NCI-H2081 treated with DMSO at 0.1 percent for 48 hours (cell line): ENCODE measurements around the gene SNX2.

Experiments
- DNase-seq: peaks from one replicate; lab custom pipeline; 2025; lab: John Stamatoyannopoulos, UW

SNX2 gene

DNA sequence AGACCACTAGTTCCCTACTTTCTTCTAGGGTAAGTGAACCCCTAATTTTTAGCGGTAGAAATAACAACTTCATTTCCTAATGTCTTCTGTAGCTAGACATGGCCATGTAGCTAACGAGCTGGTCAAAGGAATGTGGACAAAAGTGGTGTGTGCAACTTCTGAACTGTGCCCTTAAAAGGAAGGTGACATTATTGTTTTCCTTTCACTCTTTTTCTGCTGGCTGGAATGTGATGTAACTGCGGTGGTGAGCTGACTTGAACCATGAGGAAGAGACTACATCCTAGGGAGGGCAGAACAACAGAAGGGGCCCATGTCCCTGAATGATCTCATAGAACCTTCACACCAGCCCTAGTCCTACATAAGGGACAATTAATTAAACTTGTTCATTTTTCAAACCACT, 1.3 kb upstream of the SNX2 start:
- DNase-seq, result no peak

DNA sequence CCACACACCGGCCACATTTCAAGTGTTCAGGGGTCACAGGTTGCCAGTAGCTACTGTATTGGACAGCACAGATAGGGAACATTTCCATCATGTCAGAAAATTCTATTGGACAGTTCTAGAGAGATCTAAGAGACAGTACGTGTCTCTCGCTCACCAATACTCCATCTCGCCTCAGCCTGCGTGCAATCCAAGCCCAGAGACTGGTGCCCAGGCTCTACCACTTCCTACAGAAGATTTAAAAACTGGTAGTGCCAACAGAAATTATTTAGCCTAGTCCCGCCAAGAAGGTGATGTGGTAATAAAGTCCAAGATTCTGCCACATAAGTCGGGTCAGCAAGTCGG, 390 bp upstream of the SNX2 start:
- no peak for DNase-seq

DNA sequence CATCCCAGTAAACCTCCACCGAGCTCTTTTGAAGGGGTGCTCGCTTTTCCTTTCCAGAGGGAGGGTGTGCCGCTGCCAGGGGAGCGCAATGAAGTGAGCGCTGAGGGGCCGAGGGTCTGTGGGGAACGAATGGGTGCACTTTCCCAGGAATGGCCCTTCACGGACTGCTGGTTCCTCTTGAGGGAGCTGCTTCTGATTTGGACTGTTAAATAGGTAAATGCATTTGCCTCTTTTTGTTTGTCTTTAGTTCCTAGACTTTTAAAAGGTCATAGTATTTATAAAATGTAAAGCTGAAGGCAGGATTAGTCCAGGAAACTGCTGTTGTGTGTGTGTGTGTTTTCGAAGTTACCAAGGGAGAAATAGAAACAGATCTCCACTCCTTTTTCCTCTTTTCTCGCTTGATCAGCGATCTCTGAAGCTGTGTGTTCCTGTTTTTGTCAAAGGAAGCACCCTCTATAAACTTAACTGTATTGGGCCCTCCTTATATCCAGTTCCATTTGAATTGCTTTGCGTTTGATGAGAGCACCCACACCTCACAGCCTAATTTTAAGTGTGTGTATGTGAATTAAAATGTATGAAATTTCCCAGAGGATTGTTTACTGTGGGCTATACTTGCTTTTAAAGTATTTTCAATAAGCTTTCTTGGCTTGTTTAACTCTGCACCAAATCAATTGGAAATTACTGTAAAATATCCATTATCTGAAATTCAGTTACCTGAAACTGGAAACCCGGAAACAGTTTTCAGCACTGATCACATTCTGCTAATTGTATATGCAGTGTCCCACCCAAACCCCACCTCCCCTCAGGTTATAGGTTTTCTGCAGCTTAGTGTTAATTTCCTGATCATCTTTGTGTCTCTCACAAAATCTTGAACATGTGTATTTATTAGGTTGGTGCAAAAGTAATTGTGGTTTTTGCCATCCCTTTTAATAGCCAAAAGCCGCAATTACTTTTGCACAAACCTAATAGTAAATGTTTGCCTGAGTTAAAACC, 966 bp downstream of the SNX2 start:
- DNase-seq, result no peak

DNA sequence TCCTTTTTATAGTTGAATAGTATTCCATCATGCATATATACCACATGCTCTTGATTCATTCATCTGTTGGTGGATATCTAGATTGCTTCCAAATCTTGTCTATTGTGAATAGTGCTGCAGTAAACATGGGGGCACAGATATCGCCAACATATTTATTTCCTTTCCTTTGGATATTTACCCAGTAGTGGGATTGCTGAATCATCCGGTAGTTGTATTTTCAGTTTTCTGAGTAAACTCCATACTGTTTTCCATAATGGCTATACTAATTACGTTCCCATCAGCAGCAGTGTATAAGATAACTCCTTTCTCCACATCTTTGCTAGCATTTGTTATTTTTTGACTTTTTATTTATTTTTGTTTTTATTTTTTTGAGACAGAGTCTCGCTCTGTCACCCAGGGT, 3.3 kb downstream of the SNX2 start:
- DNase-seq, result no peak

DNA sequence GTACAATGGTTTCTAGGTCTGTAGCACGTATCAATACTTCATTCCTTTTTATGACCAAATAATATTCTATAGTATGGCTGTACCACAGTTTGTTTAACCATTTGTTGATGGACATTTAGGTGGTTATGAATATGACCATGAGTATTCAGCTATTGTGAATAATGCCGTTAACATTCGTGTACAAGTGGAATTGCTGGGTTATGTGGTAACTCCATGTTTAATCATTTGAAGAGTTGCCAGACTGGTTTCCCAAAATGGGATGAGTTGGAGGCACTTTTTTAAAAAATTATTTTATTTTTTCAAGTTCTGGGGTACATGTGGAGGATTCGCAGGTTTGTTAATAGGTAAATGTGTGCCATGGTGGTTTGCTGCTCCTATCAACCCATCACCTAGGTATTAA, 4.6 kb downstream of the SNX2 start:
- no peak for DNase-seq

DNA sequence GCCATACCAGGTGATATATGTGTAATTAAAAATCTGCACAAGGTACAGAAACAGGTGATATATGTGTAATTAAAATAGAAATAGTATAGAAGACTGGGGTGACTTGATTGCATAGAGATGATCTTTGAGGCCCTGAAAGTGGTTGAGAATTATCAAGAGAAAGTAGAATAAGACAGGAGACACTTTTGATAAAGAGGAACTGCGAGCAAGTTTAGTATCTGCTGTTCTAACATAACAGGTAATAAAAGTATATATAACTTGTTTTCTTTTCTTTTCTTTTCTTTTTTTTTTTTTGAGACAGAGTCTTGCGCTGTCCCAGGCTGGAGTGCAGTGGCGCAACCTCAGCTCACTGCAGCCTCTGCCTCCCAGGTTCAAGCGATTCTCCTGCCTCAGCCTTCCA, 5.4 kb downstream of the SNX2 start:
- DNase-seq, result no peak

DNA sequence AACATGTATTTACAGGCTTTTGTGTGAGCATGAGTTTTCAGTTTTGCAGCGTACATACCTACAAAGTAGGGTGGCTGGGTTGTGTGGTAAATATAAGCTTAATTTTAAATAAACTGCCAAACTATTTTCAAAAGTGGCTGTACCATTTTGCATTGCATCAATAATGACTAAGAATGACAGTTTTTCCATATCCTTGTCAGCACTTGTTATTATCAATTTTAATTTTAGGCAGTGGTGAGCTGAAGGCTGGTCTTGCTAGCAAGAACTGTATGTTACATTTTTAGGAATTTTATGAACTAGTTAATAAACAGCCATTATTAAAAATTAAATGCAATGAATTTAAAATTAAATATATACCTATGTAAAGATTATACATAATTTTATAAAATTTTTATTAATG, 6.6 kb downstream of the SNX2 start:
- no peak for DNase-seq

DNA sequence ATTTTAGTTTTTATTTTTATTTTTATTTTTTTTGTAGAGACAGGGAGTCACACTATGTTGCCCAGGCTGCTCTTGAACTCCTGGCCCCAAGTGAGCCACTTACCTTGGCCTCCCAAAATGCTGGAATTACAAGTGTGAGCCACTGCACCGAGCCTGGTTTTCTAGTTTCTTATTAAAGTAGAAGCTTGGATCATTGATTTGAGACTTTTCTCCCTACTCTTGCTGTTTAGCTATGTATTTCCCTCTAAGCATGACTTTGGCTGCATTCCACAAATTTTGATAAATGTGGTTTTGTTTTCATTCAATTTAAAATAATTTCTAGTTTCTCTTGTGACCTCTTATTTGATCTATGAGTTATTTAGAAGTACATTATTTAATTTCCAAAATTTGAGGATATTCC, 10.4 kb downstream of the SNX2 start:
- no peak for DNase-seq

DNA sequence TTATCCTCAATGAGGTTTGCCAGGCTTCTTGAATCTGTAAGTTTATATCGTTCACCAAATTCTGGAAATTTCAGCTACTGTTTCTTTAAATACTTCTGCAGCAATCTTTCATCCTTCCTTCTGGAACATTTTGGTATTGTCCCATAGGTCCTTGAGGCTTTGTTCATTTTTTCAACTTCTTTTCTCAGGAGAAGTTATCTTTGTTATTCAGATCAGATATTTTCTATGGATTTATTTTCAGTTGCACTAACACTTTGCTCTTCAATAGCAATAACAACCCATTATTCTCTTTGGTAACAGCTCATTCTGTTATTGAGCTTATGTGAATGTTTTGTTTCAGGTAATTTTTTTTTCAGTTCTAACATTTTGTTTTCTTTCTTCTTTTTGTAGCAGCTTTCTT, 13.5 kb downstream of the SNX2 start:
- no peak for DNase-seq

DNA sequence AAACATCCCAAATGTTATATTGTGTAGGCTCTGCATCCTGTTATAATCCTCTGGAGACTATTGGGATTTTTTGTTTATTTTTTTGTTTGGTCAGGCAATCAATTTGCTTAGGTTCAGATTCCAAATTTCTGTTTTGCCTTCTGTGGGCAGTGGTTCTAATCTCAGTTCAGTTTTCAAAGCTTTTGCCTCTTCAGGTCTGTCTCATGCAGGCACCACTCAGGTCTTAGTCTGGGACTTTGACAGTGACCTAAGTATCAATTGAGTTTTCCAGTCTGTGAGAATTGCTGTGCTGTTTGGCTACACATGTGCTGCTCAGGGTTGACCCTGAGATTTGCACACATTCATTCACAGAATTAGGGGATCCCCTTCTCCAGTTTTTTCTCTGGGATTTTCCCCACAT, 14.1 kb downstream of the SNX2 start:
- DNase-seq, result no peak

DNA sequence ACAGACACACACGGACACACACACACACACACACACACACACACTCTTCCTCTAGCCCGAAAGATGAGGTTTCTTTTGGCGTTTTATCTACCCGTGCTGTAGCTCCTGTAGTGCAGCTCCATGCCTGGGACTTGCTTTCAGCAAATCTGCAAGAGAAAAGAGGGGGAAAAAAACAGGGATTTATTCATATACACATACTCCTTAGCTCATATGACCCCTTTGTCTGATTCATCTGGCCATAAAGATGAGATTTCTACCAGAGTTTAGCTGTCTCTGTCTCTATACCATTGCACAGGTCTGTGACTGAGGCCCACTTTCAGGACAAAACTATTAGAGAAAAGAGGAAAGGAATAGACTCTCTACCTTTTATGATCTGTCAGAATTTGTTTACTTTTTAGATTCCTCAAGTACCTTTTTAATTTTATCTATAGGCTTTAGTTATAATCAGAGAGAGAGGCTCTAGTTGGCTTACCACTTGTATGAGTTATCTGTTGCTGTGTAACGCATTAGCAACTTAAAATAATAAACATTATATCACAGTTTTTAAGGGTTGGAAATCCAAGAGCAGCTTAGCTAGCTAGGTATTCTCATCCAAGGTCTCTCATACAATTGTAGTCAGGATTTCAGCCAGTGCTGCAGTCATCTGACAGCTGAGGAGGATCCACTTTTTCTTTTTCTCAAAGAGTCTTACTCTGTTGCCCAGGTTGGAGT, 14.7 kb downstream of the SNX2 start:
- no peak for DNase-seq

DNA sequence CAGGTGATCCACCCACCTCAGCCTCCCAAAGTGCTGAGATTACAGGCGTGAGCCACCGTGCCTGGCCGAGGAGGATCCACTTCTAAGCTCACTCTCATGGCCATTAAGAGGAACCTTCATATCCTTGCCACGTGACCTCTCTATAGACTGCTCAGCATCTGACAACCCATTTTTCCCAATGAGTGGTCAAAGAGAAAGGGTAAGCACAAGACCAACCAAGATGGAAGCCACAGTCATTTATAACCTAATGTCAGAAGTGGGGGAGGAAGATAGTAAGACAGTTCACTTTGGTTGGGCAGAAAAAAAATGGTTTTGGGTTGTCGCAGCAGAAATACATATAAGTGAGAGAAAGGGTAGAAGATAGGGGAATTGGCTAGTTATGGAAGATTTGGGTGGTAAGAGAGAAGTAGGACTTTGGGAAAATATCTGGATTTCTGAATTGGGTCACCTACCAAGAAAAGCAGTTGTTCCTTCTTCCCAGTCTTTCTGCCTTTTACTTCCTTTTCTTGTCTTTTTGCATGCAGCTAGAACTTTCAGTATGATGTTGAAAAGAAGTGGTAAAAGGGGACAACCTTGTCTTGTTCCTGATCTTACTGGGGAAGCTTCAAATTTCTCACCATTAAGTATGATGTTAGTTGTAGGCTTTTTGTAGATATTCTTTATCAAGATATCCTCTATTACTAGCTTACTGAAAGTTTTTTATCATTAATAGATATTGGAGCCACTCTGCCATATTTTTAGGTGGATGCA, 15.6 kb downstream of the SNX2 start:
- no peak for DNase-seq

DNA sequence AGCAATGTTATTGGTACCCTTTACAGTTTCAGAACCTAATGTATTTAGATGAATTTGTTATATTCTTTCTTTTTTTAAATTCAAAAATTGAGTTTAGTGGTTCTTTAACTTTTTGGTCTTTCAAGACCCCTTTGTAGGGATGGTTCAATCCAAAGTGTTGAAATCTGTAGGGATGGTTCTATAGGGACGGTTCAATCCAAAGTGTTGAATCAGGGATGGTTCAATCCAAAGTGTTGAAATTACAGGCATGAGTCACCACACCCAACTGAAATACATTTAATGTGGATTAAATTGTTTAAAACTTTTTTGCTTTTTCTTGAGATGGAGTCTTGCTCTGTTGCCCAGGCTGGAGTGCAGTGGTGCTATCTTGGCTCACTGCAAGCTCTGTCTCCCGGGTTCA, 30.6 kb downstream of the SNX2 start:
- no peak for DNase-seq

DNA sequence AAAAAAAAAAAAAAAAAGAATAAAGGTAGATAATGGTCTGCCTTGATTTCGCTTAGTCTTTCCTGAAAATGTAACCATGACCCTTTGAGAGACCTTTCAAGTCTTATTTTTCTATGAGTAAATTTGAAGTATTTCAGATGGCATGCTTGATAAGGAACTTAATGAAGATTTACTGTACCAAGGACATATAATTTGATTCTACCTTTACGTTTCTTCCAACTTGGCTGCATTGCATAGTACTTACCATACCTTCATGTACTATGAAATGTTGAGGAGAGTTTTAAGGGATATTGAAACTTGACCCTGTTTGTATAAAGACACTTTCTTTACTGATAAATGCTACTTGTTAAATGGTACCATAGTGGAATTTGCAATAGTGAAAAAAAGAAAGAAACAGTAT, 35.5 kb downstream of the SNX2 start:
- no peak for DNase-seq

DNA sequence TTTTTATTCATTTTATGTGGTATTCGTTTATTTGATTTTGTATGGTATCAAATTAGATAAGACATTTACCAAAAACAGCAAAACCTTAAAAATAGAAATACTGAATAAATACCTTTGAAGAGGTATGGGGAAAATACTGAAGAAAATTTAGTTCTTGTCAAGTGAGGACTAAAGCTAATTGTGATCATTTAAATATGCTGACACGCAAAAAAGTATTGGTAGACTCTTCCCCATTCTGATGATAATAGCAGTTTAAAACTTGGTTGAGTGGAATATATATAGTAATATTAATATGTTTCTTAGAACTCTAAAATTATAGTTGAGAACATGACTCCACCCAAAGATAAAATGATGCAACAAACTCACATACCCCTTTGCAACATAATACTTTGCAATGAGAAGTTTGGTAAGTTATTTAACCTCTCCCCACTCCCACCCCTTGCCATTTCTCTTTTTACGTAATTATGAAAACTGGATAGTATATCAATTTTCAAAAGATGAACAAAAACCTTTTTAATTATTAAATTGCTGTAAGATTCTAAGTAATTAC, 40.4 kb downstream of the SNX2 start:
- DNase-seq, result no peak

DNA sequence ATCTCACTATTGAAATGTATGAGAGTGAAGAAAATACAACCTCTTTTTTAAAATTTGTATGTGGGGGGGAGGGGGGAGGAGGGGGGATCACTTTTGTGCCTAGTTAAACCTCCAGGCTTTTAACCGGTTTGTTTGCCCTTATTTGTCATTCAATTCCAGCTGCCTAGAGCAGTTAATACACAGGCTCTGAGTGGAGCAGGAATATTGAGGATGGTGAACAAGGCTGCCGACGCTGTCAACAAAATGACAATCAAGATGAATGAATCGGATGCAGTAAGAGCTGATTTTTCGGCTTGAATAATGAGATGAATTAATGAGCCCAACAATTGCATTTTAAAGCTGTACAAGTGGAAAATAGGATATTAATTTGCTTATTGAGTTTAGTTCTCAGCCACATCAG, 41.9 kb downstream of the SNX2 start:
- no peak for DNase-seq

DNA sequence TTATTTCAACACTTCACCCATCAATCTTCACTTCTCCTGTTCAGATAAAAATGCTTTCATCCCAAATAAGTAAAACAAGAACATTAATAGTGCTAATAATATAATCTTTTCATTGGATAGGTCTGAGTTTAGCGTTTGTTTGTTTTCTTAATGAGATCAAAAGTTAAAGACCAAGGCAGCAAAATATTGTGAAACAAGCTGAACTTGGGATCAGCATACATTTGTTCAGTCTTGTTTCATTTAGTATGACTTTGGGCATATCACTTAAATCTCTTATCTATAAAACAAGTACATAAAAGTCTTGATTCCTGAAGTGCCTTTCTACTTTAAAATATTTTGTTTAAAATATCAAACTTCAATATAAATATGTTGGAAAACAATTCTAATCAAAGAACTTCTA, 57.1 kb downstream of the SNX2 start:
- no peak for DNase-seq

DNA sequence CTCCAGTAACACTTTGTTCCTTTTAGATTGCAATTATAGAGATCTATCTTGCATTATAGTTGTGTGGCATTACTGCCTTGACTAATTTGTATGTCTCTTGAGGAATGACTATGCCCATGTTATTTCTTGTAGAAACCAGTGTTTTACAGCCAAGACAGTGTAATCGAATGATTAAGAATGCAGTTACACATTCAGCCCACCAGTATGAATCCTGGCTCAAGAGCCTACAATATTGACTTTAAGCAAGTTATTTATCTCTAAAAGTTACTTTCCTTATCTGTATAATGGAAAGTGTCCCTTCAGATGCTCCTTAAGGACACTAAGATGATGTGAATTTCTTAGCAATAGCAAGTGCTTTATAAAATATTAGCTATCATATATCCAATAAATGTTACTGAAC, 60.8 kb downstream of the SNX2 start:
- DNase-seq, result no peak

DNA sequence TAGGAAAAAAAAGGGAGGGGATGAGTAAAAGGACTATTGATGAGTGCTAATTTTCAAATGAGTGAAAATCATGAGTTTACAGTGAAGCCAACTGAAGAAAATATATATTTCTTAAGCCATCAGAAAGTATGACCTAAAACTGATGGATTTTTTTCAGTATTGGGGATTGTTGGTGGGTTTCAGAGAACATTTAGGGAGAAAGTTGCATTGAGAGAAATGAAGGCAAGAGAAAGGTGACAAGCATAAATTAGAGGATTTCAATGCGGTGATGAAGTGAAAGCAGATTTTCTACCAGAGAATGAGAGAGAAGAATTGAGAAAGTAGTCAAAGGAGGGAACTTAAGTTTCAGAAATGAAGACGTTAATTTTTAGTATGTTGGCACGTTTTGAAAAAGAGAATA, 62.1 kb downstream of the SNX2 start:
- no peak for DNase-seq

DNA sequence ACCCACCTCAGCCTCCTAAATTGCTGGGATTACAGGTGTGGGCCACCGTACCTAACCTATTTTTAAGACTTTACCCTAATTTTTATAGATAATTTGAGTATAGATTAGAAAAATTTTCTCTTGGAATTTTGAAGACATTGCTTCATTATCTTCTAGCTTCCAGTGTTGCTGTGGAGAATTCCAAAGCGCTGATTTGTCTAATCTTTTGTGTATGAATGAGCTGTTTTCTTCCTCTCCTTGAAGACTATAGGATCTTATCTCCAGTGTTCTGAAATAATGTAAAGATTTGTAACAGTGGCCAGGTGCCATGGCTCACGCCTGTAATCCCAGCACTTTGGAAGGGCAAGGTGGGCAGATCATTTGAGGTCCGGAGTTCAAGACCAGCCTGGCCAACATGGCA, 64.9 kb downstream of the SNX2 start:
- no peak for DNase-seq

DNA sequence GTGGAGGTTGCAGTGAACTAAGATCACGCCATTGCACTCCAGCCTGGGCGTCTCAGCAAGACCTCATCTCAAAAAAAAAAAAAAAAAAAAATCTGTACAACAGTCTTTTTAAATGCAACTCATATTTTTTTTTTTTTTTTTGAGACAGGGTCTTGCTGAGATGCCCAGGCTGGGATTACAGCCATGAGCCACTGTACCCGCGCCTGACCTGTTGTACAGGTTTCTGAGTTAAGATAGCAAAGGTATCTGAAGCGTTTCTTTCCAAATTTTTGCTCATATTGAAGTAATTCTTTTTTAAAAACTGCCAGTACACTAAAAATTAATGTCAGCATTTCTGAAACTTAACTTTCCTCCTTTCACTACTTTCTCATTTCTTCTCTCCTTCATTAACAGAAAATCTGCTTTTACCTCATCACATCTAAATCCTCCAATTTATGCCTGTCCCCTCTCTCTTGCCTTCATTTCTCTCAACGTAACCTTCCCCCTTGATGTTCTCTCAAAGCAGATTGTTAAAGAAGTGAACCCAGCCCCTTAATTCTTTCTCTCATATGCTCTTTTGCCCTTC, 67.2 kb downstream of the SNX2 start:
- DNase-seq, result no peak
